Activated T-cell treated with anti-CD3 and anti-CD28 coated beads, Interleukin-2, amount 50 U/mL, for 72 hours (primary cell): Measurements from ENCODE around the gene SHROOM3. TPM values are rescaled to one million over a fixed set of nuclear protein-coding genes. Genes with fewer than 3 reads are reported as not detected.
A peak's percentile ranks its signal among the peaks of the same experiment; 100 is the strongest.
"Not testable (repeated sequence)": the region's sequence is repeated elsewhere in the genome, so short reads cannot be mapped to it uniquely, and the experiment has no call there.

Experiments
- ATAC-seq, 2 donors: fragments of 150-1000 bp; cut with Tn5 transposase; replicated peaks in 1 of 2; 2 replicates each; pipeline ENCODE4 v1.10.0; 2021; ENCODE audit warnings: moderate library complexity in 2 of 2, mild to moderate bottlenecking in 1 of 2
- DNase-seq, 2 donors: peaks; one replicate each; pipeline ENCODE4 v3.0.0; 2021 to 2022; ENCODE audit warnings: mixed read lengths in 1 of 2
- H3K27ac Mint-ChIP-seq: one replicate; pipeline ENCODE4 v1.8.0; 2022; ENCODE audit warnings: mild to moderate bottlenecking, moderate library complexity, mixed read lengths
- H3K27me3 Mint-ChIP-seq: one replicate; pipeline ENCODE4 v1.8.0; 2022; ENCODE audit warnings: low read depth, mixed read lengths
- H3K36me3 Mint-ChIP-seq, 2 donors: one replicate each; pipeline ENCODE4 v1.8.0; 2022; ENCODE audit warnings: mixed read lengths in 2 of 2, mild to moderate bottlenecking in 1 of 2; ENCODE audit not compliant: insufficient read depth in 2 of 2
- H3K4me1 Mint-ChIP-seq: one replicate; pipeline ENCODE4 v1.8.0; 2022; ENCODE audit warnings: low read depth, mixed read lengths
- H3K4me3 Mint-ChIP-seq, 2 donors: one replicate each; pipeline ENCODE4 v1.8.0; 2022; ENCODE audit warnings: mild to moderate bottlenecking in 2 of 2, mixed read lengths in 2 of 2, moderate library complexity in 2 of 2
- H3K9me3 Mint-ChIP-seq, 2 donors: one replicate each; pipeline ENCODE4 v1.8.0; 2022; ENCODE audit warnings: mixed read lengths in 2 of 2
- total RNA-seq, 2 donors: library from RNA; stranded (reverse); gene quantifications; one replicate each; pipeline ENCODE4 v1.2.3, GENCODE V29; 2022

Gene SHROOM3
- under 1 TPM; 0.09 to 0.10 TPM for total RNA-seq

DNA sequence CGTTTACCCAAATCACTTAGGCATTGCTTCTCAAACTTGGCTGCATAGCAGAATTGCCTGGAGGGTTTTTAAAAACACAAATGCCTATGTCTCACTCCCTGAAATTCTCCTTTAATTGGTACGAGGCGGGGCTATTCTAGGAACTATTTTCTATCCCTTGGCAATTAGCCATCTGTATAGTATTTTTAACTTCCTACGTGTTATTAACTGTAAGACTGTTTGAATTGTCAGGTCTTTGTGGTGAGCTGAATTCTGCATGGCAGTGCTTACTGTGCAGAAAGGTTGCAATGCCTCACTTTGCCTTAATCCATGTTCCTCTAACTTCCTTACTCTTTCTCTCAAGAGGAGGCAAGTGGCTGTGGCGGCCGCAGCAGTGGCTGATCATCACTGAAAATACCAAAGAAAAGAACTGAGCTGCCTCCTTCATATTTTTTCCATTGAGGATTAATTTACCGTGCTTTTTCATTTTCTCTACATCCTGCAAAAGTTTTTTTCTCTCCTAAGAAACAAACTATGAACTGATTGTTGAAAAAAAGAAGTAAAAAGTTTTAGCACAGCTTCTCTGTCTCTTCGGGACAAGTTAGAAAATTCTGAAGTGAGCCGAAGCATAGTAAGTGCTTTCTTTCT is at the start of gene SHROOM3:
Gene SHROOM3, plus strand, starts transcription at position 329 of the 627 bp plus-strand sequence. CDS start 824 bp downstream, outside the sequence.
- peaks cover 47% of the 10 kb centered on the region for H3K27me3 Mint-ChIP-seq
- H3K27ac Mint-ChIP-seq = no peak within 1 kb of the TSS
- DNase-seq = no peak
- H3K4me3 Mint-ChIP-seq = no peak within 1 kb of the TSS
- H3K4me1 Mint-ChIP-seq = peaks cover 9% of the 10 kb centered on the region
- no peaks in the 10 kb centered on the region for H3K36me3 Mint-ChIP-seq
- ATAC-seq = no peak
- H3K9me3 Mint-ChIP-seq = peaks cover 0 to 3% of the 10 kb centered on the region in 2 donors

DNA sequence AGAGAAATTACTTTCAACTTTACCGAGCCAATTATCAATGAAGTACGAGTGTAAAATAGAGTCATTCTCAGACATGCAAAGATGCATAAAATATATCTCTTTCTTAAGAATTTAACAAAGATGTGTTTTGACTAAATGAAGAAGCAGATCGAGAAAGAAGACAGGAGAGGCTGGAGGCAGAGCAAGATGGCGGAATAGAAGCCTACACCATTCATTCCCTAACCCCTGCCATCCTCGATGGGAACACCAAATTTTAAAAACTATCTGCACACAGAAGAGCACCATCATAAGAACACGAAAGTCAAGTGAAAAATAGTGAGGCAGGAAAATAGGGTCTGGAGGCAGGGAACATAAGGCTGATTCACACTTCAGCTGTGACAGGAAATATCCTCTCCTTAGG is 49.1 kb upstream of the SHROOM3 start:
- no peak for DNase-seq
- no peak overlapping the region for H3K27ac Mint-ChIP-seq
- peaks cover 16% of the 10 kb centered on the region for H3K27me3 Mint-ChIP-seq
- H3K9me3 Mint-ChIP-seq = peaks cover 9 to 10% of the 10 kb centered on the region in 2 donors
- H3K36me3 Mint-ChIP-seq = peaks cover 2 to 5% of the 10 kb centered on the region in 2 donors
- no peak overlapping the region for H3K4me3 Mint-ChIP-seq
- no peak for ATAC-seq
- no peaks in the 10 kb centered on the region for H3K4me1 Mint-ChIP-seq

DNA sequence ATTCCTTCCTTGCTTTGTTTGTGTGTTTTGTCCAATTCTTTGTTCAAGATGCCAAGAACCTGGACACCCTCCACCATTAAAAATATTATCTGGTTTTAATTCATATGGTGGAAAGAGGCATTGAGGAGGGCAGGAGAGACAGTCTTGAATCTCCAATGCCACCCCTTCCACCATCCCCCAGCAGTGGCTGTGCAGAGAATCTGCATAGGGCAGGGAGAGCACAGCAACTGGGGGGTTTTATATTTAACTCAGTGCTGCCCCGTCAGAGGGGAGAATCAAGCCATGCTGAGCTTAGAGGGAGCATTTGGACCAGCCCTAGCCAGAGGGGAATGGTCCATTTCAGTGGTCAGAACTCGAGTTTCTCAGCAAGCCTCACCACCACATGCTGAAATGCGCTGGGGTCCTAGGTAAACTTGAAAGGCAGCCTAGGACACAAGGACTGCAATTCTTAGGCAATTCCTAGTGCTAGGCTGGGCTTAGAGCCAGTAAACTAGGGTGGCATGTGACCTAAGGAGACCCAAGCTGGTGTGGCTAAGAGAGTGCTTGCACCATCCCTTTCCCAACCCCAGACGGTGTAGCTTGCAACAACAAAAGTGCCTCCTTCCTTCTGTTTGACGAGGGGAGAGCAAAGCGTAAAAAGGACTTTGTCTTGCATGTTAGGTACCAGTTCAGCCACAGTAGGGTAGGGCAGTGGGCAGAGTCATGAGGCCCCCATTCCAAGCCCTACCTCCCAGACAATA is 48.3 kb upstream of the SHROOM3 start:
- Mint-ChIP-seq H3K27ac (no peak overlapping the region), H3K9me3 (peaks cover 9 to 11% of the 10 kb centered on the region in 2 donors), H3K36me3 (peaks cover 2 to 5% of the 10 kb centered on the region in 2 donors), H3K27me3 (peaks cover 23% of the 10 kb centered on the region), H3K4me3 (no peak overlapping the region), H3K4me1 (no peaks in the 10 kb centered on the region)
- DNase-seq (no peak), ATAC-seq (no peak)

DNA sequence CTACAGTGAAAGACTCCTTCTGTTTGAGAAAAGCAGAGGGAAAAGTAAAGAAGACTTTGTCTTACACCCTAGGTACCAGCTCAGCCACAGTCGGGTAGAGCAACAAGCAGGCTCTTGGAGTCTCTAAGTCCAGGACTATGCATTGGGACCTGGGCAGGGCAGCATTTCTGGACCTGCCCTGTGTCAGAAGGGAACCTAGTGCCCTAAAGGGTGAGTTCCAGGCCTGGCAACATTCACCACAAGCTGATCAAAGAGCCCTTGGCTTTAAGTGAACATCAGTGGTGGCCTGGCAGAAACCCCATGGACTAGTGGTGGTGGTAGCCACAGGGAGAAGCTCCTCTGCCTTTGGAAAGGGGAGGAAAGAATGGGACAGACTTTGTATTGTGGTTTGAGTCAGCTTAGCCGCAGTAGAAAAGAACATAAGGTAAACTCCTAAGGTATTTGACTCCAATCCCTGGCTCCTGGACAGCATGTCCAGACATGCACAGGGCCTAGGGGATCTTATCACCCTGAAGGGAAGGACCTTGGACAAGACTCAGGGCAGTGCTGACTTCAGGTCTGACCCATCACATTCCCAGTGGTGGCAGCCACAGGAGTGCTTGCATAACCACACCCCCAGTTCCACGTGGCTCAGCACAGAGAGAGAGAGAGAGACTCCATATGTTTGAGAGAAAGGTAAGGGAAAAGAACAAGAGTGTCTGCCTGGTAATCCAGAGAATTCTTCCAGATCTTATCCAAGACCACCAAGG is 46.7 kb upstream of the SHROOM3 start:
- H3K27me3 Mint-ChIP-seq = peaks cover 34% of the 10 kb centered on the region

DNA sequence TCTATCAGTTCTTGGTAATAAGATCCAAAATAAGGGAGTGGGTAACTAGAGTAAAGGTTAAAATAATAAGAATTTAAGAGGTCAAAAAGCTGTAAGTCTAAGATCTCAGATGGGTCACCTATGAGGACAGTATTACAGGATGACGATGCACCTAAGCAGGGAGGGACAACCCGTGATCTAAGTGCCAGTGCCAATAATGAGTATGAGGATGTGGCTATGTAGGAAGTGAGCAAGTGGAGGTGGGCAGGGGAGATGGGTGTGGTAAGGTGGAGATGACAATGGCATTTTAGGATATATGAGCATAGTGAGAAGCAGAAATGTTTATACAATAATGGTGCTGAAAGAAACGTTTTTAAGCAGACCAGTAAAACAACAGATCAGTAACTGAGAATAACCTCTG is 33.4 kb upstream of the SHROOM3 start:
- H3K27me3 Mint-ChIP-seq = peaks cover 35% of the 10 kb centered on the region
- H3K4me3 Mint-ChIP-seq = no peak overlapping the region
- ATAC-seq (peak; percentile 37 to 78), DNase-seq (no peak)
- peaks cover 0 to 3% of the 10 kb centered on the region in 2 donors for H3K36me3 Mint-ChIP-seq
- H3K4me1 Mint-ChIP-seq = no peaks in the 10 kb centered on the region
- H3K9me3 Mint-ChIP-seq = peaks cover 4 to 6% of the 10 kb centered on the region in 2 donors
- no peak overlapping the region for H3K27ac Mint-ChIP-seq

More for the DNA sequence above, 46.7 kb upstream of the SHROOM3 start:
- ATAC-seq (no peak), DNase-seq (no peak)
- Mint-ChIP-seq H3K36me3 (peaks cover 2 to 5% of the 10 kb centered on the region in 2 donors), H3K4me1 (no peaks in the 10 kb centered on the region), H3K27ac (no peak overlapping the region), H3K4me3 (no peak overlapping the region), H3K9me3 (peaks cover 13 to 14% of the 10 kb centered on the region in 2 donors)

DNA sequence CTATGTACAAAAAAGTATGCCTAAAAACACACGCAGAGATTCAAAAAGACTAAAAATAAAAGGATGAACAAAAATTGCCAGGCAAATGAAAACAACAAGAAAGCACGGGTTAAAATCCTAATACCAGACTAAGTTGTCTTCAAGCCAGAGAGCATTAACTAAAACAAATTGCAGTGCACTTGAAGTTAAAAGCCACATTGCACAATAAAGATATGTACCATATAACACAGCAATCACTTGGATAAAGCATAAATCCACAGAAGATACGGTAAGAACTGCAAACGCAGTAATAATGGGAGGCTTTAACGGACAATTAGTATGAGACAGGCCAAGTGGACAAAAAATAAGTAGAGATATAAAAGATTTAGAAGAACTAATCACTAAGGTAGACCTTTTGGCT is 28.9 kb upstream of the SHROOM3 start:
- peaks cover 24% of the 10 kb centered on the region for H3K27me3 Mint-ChIP-seq
- ATAC-seq = no peak
- H3K4me3 Mint-ChIP-seq = no peak overlapping the region
- H3K4me1 Mint-ChIP-seq = peaks cover 7% of the 10 kb centered on the region
- no peak overlapping the region for H3K27ac Mint-ChIP-seq
- no peak for DNase-seq
- no peaks in the 10 kb centered on the region for H3K9me3 Mint-ChIP-seq
- no peaks in the 10 kb centered on the region for H3K36me3 Mint-ChIP-seq

DNA sequence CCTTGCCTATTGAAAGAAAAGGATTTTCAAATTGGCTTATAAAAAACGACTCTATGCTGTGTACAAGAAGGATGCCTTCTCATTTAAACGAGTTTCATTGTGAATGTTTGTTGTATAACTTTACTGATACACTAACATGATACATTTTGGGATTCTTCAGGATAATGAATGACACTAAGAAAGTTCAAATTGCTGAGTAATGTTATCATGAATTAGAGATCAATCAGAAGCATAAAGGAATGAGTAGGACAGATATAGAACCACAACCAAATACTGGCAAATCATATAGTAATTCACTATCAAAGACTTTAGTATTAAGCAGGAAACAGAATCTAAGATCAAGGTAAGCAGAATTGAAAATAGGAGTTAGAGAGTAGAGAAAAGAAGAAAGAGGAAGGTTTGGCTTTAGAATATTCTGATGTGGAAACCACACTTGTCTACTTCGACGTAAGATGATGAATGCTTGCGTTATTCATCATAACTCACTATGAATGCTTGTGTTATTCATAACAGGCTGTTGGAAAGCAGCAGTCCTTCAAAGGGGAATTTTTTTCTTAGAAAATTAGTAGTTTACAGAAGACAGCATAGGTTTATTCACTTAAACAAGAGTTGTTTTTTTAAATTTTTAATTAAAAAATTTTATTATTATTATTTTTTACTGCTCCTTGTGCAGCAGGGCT is 27.4 kb upstream of the SHROOM3 start:
- no peak for DNase-seq
- Mint-ChIP-seq H3K36me3 (no peaks in the 10 kb centered on the region), H3K4me1 (peaks cover 7% of the 10 kb centered on the region)

DNA sequence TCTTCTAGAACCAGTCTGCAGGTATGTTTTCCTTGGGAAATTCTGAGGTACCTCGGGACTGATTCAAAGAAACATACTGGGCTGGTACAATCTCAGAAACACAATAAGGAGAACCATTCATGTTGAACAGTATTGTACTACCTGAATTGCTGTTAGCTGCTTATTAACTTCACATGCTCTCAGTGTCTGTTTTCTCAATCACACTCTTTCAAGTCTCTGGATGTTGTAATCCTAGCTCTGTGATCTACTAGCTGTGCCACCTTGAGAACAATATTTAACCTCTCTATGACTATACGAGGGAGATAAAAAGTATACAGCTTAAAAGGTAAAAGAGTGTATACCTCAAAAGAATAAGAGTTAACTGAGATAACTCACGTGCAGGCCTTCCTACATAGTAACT is 24.4 kb upstream of the SHROOM3 start:
- no peaks in the 10 kb centered on the region for H3K36me3 Mint-ChIP-seq
- peaks cover 7% of the 10 kb centered on the region for H3K4me1 Mint-ChIP-seq
- H3K9me3 Mint-ChIP-seq = no peaks in the 10 kb centered on the region
- DNase-seq (no peak), ATAC-seq (no peak)
- peaks cover 7% of the 10 kb centered on the region for H3K27me3 Mint-ChIP-seq
- H3K27ac Mint-ChIP-seq = no peak overlapping the region
- H3K4me3 Mint-ChIP-seq = no peak overlapping the region

More for the DNA sequence above, 27.4 kb upstream of the SHROOM3 start:
- peaks cover 20% of the 10 kb centered on the region for H3K27me3 Mint-ChIP-seq
- no peaks in the 10 kb centered on the region for H3K9me3 Mint-ChIP-seq
- H3K27ac Mint-ChIP-seq = peak overlapping the region; percentile 47
- ATAC-seq = peak; percentile 93 to 95
- H3K4me3 Mint-ChIP-seq = peak overlapping the region in 1 of 2 donors; percentile 37

DNA sequence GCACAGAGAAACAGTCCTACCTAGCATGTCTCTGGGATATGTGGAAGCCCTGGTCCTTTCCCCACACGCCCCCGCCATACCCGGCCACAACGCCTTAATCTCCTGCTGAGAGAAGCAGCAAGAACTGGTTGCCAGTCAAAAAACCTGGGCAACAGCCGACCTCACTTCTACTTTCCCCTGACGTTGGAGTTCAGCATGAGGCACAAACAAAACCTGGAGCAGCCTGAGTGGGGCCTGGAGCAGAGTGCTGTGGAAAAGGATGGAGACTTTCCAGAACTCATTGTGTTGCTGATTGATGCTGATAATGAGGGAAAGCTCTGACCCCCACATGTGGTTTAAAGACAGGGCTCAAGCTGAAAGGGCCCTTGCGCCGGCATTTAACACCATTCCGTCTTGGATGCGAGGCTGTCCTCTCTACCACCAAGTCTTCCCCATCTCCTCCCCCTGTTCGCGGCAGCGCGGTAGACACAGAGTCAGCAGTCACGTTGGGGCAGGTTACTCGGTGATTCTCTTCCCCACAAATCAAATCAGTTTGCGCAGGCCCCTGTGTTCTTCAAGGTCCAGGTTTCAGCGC is 14.8 kb upstream of the SHROOM3 start:
- ATAC-seq (no peak), DNase-seq (no peak)
- Mint-ChIP-seq H3K27me3 (peaks cover 31% of the 10 kb centered on the region), H3K4me3 (peak overlapping the region; percentile 69 to 70), H3K36me3 (peaks cover 0 to 4% of the 10 kb centered on the region in 2 donors), H3K4me1 (peaks cover 6% of the 10 kb centered on the region), H3K27ac (no peak overlapping the region), H3K9me3 (peaks cover 0 to 2% of the 10 kb centered on the region in 2 donors)

DNA sequence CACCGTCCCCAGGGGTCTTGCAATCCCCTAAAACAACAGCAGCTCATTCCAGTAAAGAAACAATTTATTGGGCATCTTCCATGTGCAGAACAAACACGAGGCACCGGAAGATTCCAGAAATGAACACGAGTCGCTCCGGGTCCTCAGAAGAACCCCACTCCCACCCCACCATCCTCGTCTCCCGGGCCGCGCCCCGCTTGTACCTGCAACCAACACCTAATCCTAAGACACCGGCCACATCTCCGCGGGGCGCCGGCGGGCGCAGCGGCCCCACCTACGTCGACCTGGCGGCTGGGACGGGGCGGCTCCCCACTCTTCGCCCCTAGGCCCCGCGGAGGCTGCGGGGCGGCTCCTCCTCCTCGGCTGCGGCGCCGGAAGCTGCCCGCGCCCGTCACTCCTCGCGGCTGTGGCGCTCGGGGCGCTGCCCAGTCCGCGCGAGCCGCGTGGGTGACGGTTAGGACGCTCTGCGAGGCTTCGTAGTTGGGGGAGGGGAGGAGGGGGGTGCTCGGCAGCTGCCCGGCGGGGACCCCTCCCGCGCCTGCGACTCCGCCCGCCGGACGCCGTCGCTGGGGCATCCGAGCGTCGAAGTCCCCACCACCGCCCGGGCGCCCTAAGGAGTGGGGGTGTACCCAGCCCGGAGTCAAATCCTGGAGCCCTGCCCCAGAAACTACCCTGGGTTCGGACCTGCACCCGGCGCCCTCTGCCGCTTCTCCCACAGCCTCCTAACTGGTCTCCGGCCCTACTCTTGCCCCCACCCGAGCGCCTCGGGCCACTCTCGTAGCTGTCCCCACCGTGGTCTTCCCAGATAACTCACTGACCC is 14.1 kb upstream of the SHROOM3 start, which contains the start of gene CCDC158:
Gene CCDC158, minus strand, starts transcription at position 380 of the 820 bp plus-strand sequence. CDS start 17,934 bp downstream, outside the sequence.
- ATAC-seq (peak; percentile 78 to 82), DNase-seq (peak; percentile 21)
- Mint-ChIP-seq H3K36me3 (peaks cover 0 to 4% of the 10 kb centered on the region in 2 donors), H3K4me3 (peak within 1 kb of the TSS; percentile 76 to 79), H3K9me3 (peaks cover 0 to 2% of the 10 kb centered on the region in 2 donors), H3K4me1 (peaks cover 6% of the 10 kb centered on the region), H3K27me3 (peaks cover 38% of the 10 kb centered on the region), H3K27ac (no peak within 1 kb of the TSS)

DNA sequence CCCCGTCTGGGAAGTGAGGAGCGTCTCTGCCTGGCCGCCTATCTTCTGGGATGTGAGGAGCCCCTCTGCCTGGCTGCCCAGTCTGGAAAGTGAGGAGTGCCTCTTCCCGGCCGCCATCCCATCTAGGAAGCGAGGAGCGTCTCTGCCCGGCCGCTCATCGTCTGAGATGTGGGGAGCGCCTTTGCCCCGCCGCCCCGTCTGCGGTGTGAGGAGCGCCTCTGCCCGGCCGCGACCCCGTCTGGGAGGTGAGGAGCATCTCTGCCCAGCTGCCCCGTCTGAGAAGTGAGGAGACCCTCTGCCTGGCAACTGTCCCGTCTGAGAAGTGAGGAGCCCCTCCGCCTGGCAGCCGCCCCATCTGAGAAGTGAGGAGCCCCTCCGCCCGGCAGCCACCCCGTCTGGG is 11.9 kb upstream of the SHROOM3 start:
- not testable (repeated sequence) for H3K36me3 Mint-ChIP-seq, ATAC-seq, H3K4me1 Mint-ChIP-seq, H3K4me3 Mint-ChIP-seq, H3K9me3 Mint-ChIP-seq, H3K27ac Mint-ChIP-seq, DNase-seq
- peaks cover 42% of the 10 kb centered on the region for H3K27me3 Mint-ChIP-seq

DNA sequence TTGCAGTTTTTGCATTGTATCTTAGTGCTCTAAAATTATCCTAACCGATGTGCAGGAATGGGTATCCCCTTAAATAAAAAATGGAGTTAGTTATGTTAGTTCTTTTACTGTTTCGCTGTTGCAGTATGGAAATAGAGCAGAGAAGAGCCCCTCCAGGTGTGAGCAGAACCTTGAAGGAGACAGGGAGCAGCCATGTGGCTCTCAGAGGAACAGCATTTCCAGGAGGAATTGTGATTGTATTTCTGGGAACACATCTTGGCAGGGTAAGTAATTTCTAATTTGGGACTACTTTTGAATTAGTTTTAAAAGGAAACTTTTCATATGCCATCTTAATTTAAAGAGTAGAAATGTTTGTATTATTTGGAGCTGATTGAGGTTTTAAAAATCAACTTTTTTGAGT is 8.8 kb upstream of the SHROOM3 start:
- H3K36me3 Mint-ChIP-seq = peaks cover 0 to 3% of the 10 kb centered on the region in 2 donors
- H3K27ac Mint-ChIP-seq = no peak overlapping the region
- peaks cover 23% of the 10 kb centered on the region for H3K27me3 Mint-ChIP-seq
- ATAC-seq (no peak), DNase-seq (no peak)
- H3K4me3 Mint-ChIP-seq = no peak overlapping the region
- peaks cover 6% of the 10 kb centered on the region for H3K4me1 Mint-ChIP-seq
- H3K9me3 Mint-ChIP-seq = peaks cover 0 to 2% of the 10 kb centered on the region in 2 donors
